HG03460 (cell line): ENCODE results near the gene SIM2.

Source experiments
- ATAC-seq: cut with Tn5 transposase; IDR thresholded peaks from one replicate; pipeline ENCODE4 v1.9.1; 2021; ENCODE audit not compliant: unreplicated experiment

SIM2 gene

DNA sequence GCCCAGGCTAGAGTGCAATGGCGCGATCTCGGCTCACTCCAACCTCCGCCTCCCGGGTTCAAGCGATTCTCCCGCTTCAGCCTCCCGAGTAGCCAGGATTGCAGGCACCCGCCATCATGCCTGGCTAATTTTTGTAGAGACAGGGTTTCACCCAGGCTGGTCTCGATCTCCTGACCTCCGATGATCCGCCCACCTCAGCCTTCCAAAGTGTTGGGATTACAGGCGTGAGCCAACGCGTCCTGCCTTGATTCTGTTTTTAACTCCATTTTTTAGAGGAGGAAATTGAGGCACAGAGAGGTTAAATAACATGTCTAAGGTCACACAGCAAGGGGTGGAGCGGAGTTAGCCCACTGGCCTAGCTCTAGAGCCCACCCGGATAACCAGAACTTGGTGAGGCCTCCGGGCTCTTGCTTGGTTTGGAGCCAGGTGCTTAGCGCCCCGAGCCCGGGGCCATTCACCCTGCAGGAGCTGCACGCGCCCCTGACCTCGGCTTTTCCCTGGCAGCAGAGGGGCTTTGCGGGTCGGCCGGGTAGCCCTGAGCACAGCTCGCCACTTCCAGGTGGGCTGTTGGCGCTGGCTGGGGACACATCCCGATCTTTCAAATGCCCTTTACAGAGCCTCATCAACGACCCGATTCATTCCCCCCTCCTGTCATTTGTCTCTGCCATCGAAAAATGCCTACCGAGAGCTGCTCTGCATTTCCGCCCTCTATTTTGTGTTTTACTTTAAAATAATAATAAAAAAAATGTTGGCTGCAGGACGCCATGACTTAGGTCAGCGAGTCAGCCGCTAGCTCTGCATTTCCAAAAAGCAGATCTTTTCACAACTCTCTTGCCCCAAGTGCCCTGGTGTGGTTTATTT lies 11.2 kb downstream of the SIM2 start:
- ATAC-seq, result no peak

DNA sequence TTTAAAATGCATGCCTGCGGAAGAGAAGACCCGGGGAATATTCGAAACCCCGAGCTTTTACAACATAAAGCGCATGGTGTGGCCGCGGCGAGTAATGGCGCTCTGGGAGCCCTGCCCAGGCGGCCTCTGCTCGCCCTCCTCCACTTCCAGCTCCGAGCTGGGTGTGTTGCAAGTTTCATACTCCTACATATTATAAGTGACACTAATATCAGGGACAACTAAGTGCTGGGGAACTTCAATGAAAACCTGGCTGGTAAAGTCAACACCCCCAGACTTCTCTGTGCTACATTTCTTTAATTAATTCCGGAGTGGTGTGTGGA lies 11.8 kb downstream of the SIM2 start:
- no peak for ATAC-seq

DNA sequence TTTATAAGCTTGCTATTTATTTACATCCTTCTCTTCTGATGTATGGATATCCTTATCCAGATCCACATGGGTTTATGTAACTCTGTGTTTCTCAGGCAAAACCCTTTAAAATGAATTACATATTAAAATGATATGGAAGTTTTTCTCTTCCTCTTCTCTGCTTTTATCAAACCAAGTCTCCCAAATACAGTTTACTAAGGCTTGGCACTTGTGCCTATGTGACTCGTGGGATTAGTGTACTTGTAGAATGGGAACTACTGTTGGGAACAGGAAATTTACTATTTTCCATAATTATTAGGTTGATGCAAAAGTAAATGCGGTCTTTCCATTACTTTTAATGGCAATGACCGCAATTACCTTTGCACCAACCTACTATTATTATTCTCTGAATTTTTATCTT lies 14.8 kb downstream of the SIM2 start:
- ATAC-seq, result no peak

GRCh38 chr21:36716387-36716786 lies 17.5 kb downstream of the SIM2 start:
- no peak for ATAC-seq

- ATAC-seq, result no peak
These were observed 17.9 kb downstream of the SIM2 start for GRCh38 chr21:36716836-36717235.

GRCh38 chr21:36717976-36718375 lies 19.1 kb downstream of the SIM2 start:
- ATAC-seq, result no peak

- ATAC-seq, result no peak
These were observed 20.1 kb downstream of the SIM2 start for GRCh38 chr21:36718951-36719501.

- ATAC-seq, result no peak
These were observed 20.7 kb downstream of the SIM2 start for GRCh38 chr21:36719614-36720013.

- no peak for ATAC-seq
These were observed 22.9 kb downstream of the SIM2 start for GRCh38 chr21:36721817-36722216.

- ATAC-seq, result no peak
These were observed 23.8 kb downstream of the SIM2 start for GRCh38 chr21:36722370-36723368.

GRCh38 chr21:36723371-36723881 lies 24.5 kb downstream of the SIM2 start:
- no peak for ATAC-seq

DNA sequence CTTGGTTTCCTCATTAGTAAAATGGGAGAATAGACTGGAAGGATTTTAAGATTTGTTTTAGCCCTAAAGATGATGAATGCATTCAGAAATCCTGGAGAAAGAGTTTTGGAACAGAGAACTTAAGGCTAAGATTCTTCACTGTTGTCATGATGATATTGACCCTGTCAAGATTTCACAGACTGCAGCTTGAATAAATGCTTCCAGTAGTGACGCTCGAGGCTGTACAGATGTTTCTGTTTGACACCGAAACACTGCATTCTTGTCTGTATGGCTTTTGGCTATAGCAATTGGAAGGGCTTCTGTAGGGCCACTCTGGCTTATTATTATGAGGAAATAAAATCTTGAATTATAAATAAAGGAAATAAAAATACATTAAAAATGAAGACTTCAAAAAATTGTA lies 25.7 kb downstream of the SIM2 start:
- no peak for ATAC-seq

GRCh38 chr21:36725793-36726386 lies 27.0 kb downstream of the SIM2 start:
- ATAC-seq, result no peak

- no peak for ATAC-seq
These were observed 29.0 kb downstream of the SIM2 start for GRCh38 chr21:36727866-36728265.

DNA sequence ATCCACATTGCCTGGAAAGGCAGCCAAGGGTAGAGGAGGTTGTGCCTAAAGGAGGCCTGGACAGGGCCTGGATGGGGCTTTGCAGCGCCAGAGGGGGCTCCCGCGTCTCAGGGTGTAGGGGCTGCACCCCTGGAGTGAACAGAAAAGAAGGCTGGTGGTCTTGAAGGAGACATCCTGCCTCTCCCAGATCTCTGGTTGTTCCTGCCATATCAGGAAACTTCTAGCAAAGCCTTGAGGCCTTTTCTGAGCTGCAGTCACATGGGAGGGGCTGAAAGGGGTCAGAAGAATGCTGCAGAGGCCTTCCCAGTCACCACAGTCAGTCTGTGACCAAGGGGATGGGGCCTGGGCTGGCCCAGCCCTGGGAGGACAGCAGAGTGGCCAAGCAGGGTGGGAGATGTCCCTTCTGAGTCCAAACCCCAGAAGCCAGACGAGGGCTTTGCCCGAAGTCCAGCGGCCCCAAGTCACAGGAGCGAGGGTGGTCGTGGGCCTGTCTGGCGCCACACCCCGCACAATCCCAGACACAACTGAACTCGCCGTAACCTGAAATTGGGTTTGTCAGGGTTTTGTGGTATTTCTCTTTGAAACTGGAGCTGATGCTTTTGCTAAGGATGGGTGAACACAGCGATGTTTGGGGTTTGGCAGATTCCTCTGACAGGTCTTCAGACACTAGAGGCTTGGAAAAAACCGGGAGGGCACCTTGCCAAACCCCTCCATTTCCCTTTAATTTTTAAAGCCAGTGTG lies 29.6 kb downstream of the SIM2 start:
- no peak for ATAC-seq

DNA sequence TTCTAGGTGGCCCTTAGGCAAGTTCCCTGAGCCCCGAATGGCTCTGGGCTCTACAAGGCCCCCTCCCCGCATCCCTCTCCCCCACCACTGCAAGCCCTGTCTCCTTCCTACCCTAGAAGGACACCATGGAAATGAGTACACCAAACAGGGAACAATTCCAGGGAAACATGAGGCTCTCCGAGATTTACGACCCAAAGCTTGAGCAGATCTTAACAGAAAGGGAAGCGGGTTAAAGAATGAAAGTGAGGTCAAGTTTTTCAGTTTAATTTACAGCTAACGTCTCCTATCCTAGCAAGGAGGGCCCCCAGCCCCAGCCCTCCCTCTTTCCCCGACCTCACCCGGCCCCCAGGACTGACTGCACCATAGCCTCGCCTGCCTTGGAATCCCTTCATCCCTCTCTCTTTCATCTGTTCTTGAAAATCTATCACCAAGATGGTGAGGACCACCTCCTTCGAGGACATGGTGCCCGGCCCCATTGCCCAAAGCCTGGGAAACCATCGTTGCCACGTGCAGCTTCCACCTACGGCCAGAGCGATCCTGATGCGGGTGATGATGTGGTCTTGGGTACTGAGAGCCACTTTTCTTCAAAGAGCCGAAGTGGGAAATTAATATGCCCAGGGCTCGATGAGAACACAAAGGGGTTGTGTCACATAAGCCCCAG lies 30.5 kb downstream of the SIM2 start:
- ATAC-seq, result no peak

DNA sequence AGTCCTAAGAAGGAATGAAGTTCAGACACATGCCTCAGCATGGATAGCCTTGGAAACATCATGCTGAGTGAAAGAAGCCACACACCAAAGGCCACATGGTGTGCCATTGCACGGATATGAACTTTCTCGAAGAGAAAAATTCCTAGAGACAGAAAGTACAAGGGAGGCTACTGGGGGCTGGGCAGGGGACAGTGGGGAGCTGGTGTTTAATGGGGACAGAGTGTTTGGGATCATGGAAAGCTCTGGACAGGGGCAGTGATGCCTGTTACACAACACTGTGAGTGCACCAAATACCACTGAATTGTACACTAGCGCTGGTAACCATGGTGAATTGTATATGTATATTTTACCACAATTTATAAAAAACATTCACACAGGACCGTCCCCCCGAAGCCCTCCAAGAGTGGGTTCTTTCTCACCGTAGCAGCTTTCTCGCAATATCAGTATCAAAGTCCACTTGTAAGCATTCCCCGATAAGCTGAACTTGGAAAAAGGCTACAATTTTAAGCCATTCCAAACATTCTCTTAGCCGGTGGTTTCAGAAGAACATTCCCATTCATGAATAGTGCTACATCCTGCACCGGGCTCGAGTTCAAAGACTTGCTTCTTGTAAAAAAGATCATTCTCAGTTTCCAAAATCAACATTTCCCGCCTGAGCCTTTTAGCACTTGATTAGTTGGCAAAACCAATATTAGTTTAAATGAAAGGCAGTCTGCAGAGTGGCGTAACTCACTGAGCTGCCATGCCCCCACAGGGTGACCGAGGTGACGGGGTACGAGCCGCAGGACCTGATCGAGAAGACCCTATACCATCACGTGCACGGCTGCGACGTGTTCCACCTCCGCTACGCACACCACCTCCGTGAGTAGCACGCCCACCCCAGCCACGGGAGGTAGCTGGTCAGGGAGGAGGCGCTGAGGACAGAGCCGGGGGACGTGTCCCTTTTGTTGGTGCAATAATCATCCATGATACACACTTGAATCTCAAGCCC lies 31.7 kb downstream of the SIM2 start:
- ATAC-seq, result no peak

DNA sequence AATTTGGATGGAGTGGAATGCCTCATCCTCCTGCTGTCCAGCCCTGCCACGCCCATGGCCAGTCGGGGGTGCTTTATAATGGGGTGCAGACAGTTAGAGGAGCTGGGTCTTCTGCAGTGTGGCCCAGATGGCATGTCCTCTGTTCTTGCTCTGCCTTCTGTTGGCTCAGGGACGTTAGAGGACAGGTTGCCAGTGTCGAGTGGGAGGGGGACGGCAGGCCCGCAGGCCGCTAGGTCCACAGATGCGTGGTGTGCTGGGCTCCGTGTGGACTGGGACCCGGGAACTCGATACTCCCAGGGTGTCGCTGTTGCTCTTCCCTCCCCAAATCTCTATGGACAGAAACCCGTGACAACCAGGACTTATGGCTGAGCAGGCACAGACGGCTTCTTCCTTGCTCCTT lies 33.3 kb downstream of the SIM2 start:
- ATAC-seq, result no peak

DNA sequence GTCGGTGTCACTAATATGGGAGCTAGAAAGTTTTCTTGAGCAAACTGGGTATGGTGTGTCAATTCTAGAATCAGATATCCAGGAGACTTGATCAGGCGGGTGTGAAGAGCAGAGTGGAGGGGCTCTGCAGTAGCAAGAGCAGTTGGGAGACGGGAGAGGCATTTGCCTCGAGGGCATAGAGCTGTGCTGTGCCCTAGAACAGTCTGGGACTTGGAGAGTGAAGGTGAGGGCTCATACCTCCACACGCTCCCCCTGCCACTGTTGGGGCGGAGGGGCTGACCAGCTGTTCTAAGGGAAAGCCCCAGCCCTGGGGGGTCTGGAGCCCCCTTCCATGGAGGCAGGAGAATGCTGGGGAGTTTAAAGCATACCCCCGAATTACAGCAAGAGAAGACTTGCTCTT lies 33.8 kb downstream of the SIM2 start:
- ATAC-seq, result no peak
